Left kidney (tissue), 2 donors: Measurements from ENCODE around the gene ALX4. TPM values are rescaled to one million over a fixed set of nuclear protein-coding genes. Genes with fewer than 3 reads are reported as not detected.

ENCODE experiments used
- DNase-seq: peaks from one replicate; pipeline ENCODE4 v3.0.0-alpha.2; 2013
- polyA plus RNA-seq: library from polyadenylated mRNA; unstranded; fragments of 120-200 nt; gene quantifications from one replicate; pipeline ENCODE4 v1.2.1, GENCODE V29; 2013; ENCODE audit not compliant: insufficient read length

The ALX4 gene
- polyA plus RNA-seq, 1 donor, result 0.20 TPM

GRCh38 chr11:44244639-44245310, 65.2 kb downstream of the ALX4 start:
- no peak for DNase-seq

GRCh38 chr11:44243595-44244343, 66.2 kb downstream of the ALX4 start:
- peak; percentile 57 for DNase-seq

GRCh38 chr11:44243086-44243485, 66.9 kb downstream of the ALX4 start:
- no peak for DNase-seq

DNA sequence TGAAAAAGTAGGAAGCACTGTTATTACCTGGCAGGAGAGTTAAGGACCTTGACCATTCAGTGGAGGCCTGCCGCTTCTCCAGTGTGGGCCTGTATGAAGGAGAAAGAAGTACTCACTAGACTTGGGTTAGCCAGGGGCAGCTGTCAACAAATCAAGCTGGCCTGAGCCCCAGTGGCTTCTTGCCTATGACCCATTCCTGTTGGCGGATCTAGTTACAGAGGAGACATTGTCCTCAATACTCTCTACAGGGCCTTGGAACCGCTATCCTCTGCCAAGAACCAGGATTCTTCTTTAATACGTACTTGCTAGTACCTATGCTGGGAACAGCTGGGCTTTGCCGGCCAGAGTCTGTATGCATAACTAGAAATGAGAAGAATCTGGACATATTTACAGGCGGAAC, 68.1 kb downstream of the ALX4 start:
- DNase-seq, result no peak

GRCh38 chr11:44237156-44237555, 72.8 kb downstream of the ALX4 start:
- DNase-seq, result no peak

DNA sequence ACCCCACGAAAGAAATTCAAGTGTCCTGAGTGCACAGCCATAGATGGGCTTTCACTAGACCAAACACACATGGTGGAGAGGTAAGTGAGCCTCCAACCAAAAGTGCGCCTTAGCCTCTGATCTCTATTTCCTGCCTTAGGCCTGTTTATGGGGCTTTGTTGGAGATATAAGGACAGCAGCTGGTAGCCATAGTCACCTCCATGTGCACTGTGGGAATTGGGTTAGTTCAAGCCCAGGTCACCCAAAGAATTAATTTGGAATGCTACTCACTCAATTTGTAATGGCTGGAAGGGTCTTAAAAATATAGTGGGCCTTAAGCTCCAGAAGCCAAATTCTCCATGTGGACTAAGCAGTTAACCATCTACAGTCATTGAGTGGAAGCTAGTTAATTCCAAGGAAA, 73.6 kb downstream of the ALX4 start:
- peak; percentile 42 for DNase-seq

DNA sequence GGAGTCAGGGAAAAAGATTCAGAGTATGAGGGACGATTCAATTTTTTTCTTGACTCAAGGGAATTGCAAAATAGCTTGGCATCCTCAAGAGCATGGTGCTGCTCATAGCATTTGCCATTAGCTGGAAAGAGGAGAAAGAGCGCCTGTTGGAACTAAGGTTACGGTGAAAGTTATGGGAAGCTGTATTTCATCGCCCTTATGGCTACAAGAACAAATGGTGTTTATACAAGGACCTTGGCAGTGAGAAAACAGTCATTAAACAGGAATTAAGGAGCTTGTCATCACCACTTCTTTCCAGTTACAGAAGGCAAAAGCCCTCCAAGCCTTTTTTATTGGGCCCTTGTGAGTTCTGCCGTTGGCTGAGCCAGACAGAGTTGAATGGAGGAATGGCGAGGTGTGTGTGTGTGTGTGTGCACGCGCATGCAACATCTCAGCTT, 74.2 kb downstream of the ALX4 start:
- DNase-seq, result peak; percentile 57

- DNase-seq, result no peak
Measured at GRCh38 chr11:44229624-44230023, 80.3 kb downstream of the ALX4 start.

- DNase-seq, result no peak
Measured at GRCh38 chr11:44229098-44229497, 80.8 kb downstream of the ALX4 start.

DNA sequence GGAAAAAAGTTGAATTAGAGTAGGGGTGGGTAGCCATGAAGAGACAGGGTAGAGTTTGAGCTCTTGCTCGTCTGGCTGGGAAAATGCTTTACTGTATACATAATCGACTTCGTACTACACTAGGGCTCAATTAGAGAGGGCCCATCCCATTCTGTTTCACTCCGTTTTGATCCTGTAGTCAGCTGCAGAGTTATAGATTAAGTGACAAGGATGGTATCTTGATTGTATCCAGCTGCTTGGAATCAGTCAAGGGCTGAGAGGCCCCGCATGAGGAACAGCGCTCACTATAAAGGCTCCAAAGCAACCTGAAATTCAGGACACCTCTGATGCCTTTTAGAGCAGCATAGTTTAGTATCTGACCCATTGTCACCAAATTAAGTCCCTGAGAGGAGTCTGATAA, 81.6 kb downstream of the ALX4 start:
- no peak for DNase-seq

DNA sequence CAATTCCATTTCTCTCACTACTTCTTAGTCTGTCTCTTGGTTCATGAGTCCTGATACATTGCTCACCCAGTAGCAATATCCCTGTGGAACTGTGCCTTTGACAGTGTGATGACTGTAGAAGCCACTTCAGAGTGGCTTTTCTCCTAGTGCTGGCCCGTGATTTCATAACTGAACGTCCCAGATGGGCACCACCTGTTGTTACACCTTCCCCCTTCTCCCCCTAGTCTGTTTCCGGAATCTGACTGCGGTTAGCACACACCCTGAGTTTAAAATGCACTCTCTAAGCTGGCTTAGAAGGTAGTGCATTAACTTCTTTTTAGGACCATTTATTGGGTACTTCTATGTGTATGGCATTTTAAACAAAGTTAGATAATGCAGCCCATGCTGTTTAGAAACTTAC, 83.0 kb downstream of the ALX4 start:
- DNase-seq, result no peak

DNA sequence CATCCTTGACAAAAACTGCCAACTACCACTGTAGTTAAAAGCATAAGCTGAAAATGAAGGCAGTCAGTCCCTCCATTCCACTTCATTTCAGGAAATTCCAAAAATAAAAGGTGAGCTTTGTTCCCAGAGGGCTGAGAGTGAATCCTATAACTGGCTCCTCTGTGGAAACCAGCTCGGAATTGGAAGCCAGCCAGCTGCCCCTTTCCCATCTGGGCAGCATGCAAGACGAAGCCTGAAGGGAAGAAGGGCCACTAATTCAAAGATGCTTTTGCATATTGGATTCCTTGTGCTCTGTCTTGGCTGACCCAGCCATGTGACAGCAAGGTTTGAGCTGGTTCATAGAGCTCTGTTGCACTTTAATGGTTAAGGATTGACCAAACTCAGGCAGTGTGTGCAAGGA, 83.4 kb downstream of the ALX4 start:
- no peak for DNase-seq

- DNase-seq, result no peak
Measured at GRCh38 chr11:44224867-44225501, 85.0 kb downstream of the ALX4 start.

DNA sequence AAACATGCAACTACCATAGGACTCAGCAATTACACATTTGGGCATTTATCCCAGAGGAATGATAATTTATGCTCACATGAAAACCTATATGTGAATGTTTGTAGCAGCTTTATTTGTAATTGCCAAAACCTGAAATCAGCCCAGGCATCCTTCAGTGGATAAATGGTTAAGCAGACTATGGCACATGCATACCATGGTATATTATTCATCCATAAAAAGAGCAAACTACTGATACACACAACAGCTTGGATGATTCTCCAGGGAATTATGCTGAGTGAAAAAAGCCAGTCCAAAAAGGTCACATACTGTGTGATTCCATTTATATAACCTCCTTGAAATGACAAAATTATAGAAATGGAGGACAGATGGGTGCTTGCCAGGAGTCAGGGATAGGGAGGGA, 86.7 kb downstream of the ALX4 start:
- DNase-seq, result no peak

- no peak for DNase-seq
Measured at GRCh38 chr11:44221992-44222391, 87.9 kb downstream of the ALX4 start.

DNA sequence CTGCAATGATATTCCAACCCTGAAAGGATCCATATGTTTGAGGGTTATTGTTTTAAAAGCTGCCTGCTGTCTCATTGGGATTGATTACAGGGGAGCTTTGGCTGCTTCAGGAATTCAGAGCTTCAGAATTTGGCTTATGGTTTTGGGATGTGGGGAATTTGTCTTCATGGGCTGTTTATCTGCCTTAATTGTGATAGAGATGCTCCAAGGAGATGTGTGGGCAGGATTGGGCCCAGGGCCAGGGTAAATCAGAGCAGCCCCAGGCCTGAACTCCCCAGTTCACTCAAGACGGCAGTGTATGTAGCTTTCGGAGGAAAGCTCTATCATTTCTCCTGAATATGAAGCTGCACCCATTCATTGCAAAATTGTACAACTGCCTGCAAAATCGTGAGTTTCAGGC, 88.5 kb downstream of the ALX4 start:
- DNase-seq, result no peak

DNA sequence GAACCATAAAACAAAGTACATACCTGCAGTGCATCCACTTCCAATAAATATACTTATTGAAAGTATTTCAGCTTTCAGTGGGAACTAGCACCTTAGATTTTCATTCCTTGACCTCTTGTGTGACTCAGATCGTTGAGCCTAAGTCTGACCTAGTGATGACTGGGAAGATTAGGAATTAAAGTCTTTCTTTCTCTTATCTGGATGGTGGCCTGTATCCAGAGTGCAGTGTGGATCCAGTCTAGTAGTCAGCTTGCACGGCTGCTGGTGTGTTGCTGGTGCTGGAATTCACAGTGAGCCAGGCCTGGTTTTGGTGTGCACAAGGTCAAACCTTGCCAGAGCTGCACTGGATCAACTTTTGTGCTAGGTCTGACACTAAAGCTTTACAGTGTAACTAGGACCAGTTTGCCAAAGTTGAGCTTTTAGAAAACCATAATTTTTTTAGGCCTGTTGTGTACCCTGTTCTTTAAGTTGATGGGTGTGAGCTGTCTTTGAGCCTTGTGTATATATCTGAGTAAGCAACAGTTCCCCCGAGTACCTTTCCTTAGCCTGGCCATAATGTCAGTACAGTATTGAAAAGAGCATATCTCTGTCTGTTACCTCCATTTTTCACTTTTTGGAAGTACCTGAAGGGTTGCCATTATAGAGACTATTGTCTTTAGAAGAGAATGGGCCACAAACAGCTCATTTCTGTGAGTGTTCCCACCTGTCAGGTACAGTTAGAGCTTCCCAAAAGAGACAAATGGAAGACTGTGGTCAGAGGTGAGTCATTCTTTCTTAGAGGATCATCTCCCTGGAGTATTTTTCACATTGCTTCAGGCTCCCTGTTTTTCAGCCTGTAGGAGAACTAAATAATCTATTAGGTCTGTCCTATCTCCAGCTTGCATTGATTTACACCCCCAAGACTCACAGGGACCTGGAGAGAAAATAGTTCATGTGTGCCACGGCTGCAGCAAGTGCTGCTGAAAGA, 89.8 kb downstream of the ALX4 start:
- DNase-seq, result no peak

GRCh38 chr11:44217432-44217831, 92.5 kb downstream of the ALX4 start:
- DNase-seq, result no peak

- DNase-seq, result no peak
Measured at GRCh38 chr11:44213148-44213547, 96.8 kb downstream of the ALX4 start.

DNA sequence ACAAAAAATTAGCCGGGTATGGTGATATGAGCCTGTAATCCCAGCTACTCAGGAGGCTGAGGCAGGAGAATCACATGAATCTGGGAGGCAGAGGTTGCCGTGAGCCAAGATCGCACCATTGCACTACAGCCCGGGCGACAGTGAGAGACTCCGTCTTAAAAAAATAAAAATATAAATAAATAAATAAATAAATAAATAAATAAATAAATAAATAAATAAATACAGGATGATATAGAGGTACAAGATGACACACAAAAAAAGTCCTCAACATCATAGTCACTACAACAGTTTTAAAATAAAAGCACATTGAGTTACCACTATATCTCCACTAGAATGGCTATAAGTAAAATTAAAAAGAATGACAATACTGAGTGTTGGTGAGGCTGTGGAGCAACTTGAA, 97.8 kb downstream of the ALX4 start:
- DNase-seq, result no peak
